GM19397 (cell line): ENCODE data around the gene NAIP.
A peak's percentile ranks its signal among the peaks of the same experiment; 100 is the strongest.
"Not testable (repeated sequence)": the region's sequence is repeated elsewhere in the genome, so short reads cannot be mapped to it uniquely, and the experiment has no call there.

ENCODE experiments used
- ATAC-seq: cut with Tn5 transposase; IDR thresholded peaks from one replicate; pipeline ENCODE4 v1.9.1; 2021; ENCODE audit warnings: mild to moderate bottlenecking, moderate library complexity; ENCODE audit not compliant: unreplicated experiment

NAIP gene, protein sequence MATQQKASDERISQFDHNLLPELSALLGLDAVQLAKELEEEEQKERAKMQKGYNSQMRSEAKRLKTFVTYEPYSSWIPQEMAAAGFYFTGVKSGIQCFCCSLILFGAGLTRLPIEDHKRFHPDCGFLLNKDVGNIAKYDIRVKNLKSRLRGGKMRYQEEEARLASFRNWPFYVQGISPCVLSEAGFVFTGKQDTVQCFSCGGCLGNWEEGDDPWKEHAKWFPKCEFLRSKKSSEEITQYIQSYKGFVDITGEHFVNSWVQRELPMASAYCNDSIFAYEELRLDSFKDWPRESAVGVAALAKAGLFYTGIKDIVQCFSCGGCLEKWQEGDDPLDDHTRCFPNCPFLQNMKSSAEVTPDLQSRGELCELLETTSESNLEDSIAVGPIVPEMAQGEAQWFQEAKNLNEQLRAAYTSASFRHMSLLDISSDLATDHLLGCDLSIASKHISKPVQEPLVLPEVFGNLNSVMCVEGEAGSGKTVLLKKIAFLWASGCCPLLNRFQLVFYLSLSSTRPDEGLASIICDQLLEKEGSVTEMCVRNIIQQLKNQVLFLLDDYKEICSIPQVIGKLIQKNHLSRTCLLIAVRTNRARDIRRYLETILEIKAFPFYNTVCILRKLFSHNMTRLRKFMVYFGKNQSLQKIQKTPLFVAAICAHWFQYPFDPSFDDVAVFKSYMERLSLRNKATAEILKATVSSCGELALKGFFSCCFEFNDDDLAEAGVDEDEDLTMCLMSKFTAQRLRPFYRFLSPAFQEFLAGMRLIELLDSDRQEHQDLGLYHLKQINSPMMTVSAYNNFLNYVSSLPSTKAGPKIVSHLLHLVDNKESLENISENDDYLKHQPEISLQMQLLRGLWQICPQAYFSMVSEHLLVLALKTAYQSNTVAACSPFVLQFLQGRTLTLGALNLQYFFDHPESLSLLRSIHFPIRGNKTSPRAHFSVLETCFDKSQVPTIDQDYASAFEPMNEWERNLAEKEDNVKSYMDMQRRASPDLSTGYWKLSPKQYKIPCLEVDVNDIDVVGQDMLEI (N-terminal part only)

DNA sequence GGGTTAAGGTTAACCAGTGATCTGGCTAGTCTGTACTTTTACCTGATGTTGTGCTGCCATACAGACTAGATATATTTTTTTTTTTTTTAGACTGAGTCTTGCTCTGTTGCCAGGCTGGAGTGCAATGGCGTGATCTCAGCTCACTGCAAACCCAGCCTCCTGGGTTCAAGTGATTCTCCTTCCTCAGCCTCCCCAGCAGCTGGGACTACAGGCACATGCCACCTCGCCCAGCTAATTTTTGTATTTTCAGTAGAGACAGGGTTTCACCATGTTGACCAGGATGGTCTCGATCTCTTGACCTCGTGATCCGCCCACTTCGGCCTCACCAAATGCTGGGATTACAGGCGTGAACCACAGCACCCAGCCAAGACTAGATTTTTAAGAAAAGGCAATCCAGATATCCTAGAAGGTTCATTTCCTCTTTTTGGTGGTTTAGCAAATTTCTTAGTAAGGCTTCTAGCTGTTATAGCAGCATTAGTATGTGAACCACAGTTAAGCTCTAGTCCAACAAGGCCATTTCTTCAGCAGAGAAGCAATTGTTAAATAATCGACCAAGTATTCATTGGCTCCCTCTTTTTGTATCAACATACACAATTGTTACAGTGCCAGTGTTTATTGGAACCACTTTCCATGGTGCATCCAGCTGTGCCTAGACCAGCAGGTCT, at the start of gene NAIP:
Gene NAIP, minus strand, starts transcription at position 51 of the 665 bp plus-strand sequence. CDS start 12,424 bp downstream, outside the sequence.
- ATAC-seq = not testable (repeated sequence)

DNA sequence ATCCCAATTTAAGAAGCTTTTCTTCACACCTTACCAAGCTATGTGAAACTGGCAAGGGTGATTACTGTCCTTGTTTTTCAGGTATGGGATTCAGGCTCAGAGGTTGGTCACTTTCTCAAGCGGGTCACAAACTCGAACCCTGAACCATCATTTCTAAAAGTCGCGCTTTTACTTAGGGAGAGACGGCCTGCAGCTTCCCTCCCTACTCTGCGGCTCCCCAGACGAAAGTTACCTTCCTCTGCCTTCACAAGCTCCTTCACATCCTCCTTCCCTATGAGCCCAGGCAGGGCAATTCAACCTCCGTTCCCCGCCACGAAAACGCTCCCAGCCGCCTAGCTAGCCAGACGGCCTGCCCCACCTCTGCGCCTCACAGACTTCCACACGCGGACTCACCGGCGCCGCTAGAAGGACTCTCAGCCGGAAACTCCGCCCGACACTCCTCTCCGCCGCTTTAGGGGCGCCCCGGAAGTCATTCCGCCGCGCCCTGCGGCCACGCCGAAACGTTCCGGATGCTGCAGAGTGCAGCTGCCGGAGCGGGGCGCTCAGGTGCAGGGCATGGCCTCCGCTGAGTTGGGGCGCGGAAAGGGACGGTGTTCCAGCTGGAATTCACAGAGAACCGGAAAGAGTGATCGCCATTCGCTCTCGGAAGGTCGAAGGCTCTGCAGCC, 42.3 kb upstream of the NAIP start, which contains the start of gene GTF2H2:
Gene GTF2H2, minus strand, starts transcription at position 415 of the 667 bp plus-strand sequence. CDS start 4,913 bp downstream, outside the sequence.
- peak; percentile 98 for ATAC-seq

- ATAC-seq = not testable (repeated sequence)
Observed at GRCh38 chr5:71061322-71061721, 36.2 kb upstream of the NAIP start.

DNA sequence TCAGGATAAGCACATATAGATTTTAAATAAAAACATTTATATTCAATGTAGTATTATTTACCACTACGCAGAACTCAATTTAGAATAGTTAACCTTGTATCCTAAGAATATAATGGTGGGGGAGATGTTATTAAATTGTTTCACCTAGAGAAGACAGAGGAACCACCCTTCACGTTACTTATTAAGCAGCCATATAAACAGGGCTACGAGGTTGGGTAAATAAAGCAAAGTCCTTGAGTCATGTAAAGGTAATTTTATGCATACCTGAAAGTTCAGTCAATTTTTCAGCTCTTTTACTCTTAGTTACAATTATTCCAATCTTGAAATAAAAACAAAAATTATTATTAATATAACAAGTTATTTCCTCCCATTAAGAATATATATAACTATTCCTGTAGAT, 34.3 kb upstream of the NAIP start:
- ATAC-seq = not testable (repeated sequence)

- ATAC-seq = not testable (repeated sequence)
Observed at GRCh38 chr5:71044808-71045207, 19.7 kb upstream of the NAIP start.

GRCh38 chr5:71044128-71044527, 19.0 kb upstream of the NAIP start:
- ATAC-seq = not testable (repeated sequence)

- not testable (repeated sequence) for ATAC-seq
Observed at GRCh38 chr5:71031046-71031776, 6.1 kb upstream of the NAIP start.

GRCh38 chr5:71020643-71021042, 4.5 kb downstream of the NAIP start:
- ATAC-seq = not testable (repeated sequence)

- not testable (repeated sequence) for ATAC-seq
Observed at GRCh38 chr5:71018376-71019005, 6.6 kb downstream of the NAIP start.

GRCh38 chr5:71014176-71014575, 11.0 kb downstream of the NAIP start:
- no peak for ATAC-seq

DNA sequence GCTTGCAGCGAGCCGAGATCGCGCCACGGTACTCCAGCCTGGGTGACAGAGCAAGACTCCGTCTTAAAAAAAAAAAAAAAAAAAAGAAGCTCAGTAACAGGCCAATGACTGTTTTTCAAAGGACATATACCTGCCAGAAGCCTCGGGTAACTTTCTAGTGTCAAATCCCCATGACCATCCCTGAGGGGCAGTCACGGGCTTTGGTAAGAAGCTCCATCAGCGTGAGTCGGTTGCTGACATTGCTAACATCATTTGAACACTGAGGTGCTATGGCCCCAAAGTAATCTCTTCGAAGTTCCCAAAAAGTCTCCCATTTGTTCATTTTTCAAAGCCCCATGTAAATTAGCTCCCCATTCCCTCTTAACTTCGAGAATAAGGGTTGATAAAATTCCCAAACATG, 11.6 kb downstream of the NAIP start:
- no peak for ATAC-seq

DNA sequence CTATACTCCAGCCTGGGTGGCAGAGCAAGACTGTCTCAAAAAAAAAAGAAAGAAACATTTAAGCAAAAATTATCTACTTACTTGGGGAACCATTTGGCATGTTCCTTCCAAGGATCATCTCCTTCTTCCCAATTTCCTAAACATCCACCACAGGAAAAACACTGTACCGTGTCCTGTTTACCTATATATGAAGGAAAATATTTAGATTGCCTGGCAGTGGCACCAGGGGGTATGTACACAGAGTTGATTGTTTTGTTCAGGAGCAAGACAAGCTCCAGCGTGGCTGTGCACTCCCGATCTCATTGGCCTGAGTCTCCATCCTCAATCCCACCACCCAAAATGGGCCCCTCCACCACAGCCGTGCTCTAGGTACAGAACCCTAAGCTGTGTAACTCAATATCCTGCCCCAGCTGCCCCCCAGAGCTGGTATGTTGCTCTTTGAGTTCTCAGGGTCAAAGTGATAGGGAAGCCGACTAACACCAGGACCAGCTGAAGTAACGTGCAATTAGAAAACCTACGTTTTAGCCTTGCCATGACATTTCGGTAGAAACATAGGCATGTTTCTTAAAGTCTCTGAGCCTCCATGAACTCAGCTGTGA, 13.8 kb downstream of the NAIP start:
- ATAC-seq = no peak

- not testable (repeated sequence) for ATAC-seq
Observed at GRCh38 chr5:71006983-71007382, 18.2 kb downstream of the NAIP start.

GRCh38 chr5:70984882-70985281, 40.3 kb downstream of the NAIP start:
- ATAC-seq = not testable (repeated sequence)

GRCh38 chr5:70967220-70967619, 57.9 kb downstream of the NAIP start:
- not testable (repeated sequence) for ATAC-seq

DNA sequence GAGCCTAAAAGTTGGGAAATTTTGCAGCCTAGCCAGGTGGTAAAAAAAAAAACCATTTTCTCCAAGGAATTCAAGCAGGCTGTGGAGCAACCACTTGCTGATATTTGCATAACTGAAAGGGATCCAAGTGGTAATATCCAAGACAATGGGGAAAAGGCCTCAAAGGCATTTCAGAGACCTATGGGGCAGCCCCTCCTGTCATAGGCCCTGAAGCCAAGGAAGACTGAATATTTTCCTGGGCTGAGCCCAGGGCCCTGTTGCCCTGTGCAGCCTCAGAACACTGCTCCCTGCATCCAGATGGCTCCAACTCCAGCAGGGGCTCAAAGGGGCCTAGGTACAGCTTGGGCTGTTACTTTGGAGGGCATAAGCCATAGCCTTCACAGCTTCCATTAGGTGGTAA, 60.6 kb downstream of the NAIP start:
- not testable (repeated sequence) for ATAC-seq

DNA sequence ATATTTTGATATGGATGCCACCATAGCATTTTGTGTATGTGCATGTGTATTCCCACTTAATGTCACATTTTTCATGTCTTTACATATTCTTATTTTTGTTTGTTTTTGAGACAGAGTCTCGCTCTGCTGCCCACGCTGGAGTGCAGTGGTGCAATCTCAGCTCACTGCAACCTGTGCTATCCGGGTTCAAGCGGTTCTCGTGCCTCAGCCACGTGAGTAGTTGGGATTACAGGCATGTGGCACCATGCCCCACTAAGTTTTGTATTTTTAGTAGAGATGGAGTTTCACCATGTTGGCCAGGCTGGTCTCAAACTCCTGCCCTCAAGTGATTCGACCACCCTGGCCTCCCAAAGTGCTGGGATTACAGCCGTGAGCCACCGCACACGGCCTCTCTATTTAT, 72.1 kb downstream of the NAIP start:
- ATAC-seq = not testable (repeated sequence)

DNA sequence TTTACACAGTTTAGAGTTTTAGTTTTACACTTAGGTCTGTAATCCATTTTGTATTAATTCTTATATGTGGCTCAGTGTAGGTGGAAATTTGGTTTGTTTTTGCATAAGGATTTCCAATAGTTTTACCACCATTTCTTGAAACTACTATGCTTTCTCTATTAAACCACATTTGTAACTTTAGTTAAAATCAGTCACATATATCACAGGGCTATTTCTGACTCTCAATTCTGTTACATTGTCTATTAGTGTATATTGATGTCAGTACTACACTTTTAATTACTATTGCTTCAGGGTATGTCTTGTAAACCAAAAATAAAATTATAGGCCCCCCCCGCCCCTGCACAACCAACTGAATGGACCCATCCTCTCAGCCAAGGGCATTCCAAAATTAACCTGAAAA, 92.6 kb downstream of the NAIP start:
- not testable (repeated sequence) for ATAC-seq
